OCI-LY3 (cell line): ENCODE measurements around the gene C1QTNF2.

Experiments
- CTCF ChIP-seq: fragments of 200-600, 300-600 bp; sonication (generic); IDR thresholded peaks from 2 replicates; pipeline ENCODE4 v1.5.1; 2014; ENCODE audit warnings: antibody characterized with exemption, low read length, low read depth
- EZH2phosphoT487 ChIP-seq: fragments of 200-600 bp; shearing (Covaris generic); IDR thresholded peaks from 2 replicates; pipeline ENCODE4 v1.6.1; 2018; ENCODE audit warnings: antibody characterized with exemption, mixed run types, low read depth

- TF ChIP-seq CTCF (no peak), EZH2phosphoT487 (no peak)
Measured at GRCh38 chr5:160333721-160334120, 36.7 kb downstream of the C1QTNF2 start.
